Body of pancreas (tissue), 4 donors: ENCODE results near the gene PNPLA2.

Source experiments
- POLR2A ChIP-seq, 3 donors: fragments of 450-650 bp; IDR thresholded peaks; one replicate each; pipeline ENCODE4 v1.6.1; 2016; ENCODE audit warnings: antibody characterized with exemption in 3 of 3, mild to moderate bottlenecking in 2 of 3
- TF ChIP-seq, protein P1 (sequence below), 7 experiments: fragments of 450-650 bp in 4 of 7; fragments of 200-600 bp in 3 of 7; sonication (generic) in 3 of 7; IDR thresholded peaks; one replicate each; pipeline ENCODE4 v1.5.1; 2016 to 2019; ENCODE audit warnings: antibody characterized with exemption in 7 of 7

GRCh38 chr11:812390-812789 lies 6.3 kb upstream of the PNPLA2 start:
- TF ChIP-seq, protein P1, sequence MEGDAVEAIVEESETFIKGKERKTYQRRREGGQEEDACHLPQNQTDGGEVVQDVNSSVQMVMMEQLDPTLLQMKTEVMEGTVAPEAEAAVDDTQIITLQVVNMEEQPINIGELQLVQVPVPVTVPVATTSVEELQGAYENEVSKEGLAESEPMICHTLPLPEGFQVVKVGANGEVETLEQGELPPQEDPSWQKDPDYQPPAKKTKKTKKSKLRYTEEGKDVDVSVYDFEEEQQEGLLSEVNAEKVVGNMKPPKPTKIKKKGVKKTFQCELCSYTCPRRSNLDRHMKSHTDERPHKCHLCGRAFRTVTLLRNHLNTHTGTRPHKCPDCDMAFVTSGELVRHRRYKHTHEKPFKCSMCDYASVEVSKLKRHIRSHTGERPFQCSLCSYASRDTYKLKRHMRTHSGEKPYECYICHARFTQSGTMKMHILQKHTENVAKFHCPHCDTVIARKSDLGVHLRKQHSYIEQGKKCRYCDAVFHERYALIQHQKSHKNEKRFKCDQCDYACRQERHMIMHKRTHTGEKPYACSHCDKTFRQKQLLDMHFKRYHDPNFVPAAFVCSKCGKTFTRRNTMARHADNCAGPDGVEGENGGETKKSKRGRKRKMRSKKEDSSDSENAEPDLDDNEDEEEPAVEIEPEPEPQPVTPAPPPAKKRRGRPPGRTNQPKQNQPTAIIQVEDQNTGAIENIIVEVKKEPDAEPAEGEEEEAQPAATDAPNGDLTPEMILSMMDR (IDR thresholded peaks at IDR 0.05) = no peak
- no peak for TF ChIP-seq POLR2A (IDR thresholded peaks at IDR 0.05)
